Mucosa of descending colon (tissue), 3 donors: ENCODE results near the gene KATNIP. TPM values are rescaled to one million over a fixed set of nuclear protein-coding genes. Genes with fewer than 3 reads are reported as not detected.
A peak's percentile ranks its signal among the peaks of the same experiment; 100 is the strongest.

Experiments used
- ATAC-seq: fragments of 200-7000 bp; cut with Tn5 transposase; one replicate; pipeline ENCODE4 v1.9.1; 2020; ENCODE audit warnings: mild to moderate bottlenecking, moderate library complexity
- DNase-seq, 3 donors: peaks; one replicate each; pipeline ENCODE4 v3.0.0-alpha.2; 2020
- H3K36me3 ChIP-seq: fragments of 200-600 bp; one replicate; pipeline ENCODE4 v1.8.0; 2021; ENCODE audit warnings: low read depth, mild to moderate bottlenecking
- H3K4me1 ChIP-seq: fragments of 200-600 bp; one replicate; pipeline ENCODE4 v1.8.0; 2021; ENCODE audit warnings: low read depth, mild to moderate bottlenecking
- H3K4me3 ChIP-seq: fragments of 200-600 bp; one replicate; pipeline ENCODE4 v1.8.0; 2021; ENCODE audit warnings: mild to moderate bottlenecking
- H3K9me3 ChIP-seq: fragments of 200-600 bp; one replicate; pipeline ENCODE4 v1.8.0; 2021; ENCODE audit warnings: mild to moderate bottlenecking
- intact Hi-C, 2 donors: fragments of 100-400 bp; cut with DNase I in 1 of 2; cut with micrococcal nuclease in 1 of 2; formaldehyde crosslinking; loops; one replicate each; pipeline versions ENCODE4 v1.11.0 to v1.11.1; 2022; cut with DNase I, micrococcal nuclease
- total RNA-seq, 3 donors: library from RNA; stranded (reverse); fragmentation: NEBNext Ultra II Directional in 2 of 3; extraction: Animal tissue kit (Norgen Biotek cat#: 25700) in 2 of 3; gene quantifications; one replicate each; pipeline versions ENCODE4 v1.2.1 to v1.2.4, GENCODE V29; 2021 to 2023
- TF ChIP-seq, protein P1 (sequence below): fragments of 200-600 bp; IDR thresholded peaks from one replicate; pipeline ENCODE4 v1.8.0; 2022; ENCODE audit warnings: antibody characterized with exemption, mild to moderate bottlenecking
- donor health status: DM: no; HTN: no; CAD: no; lungs with moderate emphysema.
- donor health status: DM: no; HTN: no; CAD: no.
- donor health status: DM: no; HTN: yes; CAD: no.

Gene KATNIP
- total RNA-seq, 3 donors from 2014 or later = 32.8 to 48.6 (median 33.9) TPM

DNA sequence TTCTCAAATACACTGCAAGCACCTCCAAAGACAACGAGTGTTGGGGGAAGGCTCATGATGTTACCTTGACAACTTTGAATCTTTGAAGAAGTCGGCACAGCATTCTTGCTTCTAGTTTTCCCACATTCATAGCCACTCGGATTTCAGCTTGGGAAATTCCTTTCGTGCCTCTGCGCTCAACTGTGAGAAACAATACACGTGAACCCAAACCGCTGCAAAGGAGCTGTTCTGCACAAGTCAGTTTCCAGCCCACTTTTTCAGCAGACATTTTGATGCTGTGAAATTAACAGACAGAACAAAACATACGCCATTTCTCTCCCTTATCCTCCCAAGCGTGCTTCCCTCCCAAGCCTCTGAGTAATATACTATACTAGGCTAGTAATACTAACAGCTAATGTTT lies 41.5 kb upstream of the KATNIP start:
- H3K4me1 ChIP-seq = no peaks in the 10 kb centered on the region

DNA sequence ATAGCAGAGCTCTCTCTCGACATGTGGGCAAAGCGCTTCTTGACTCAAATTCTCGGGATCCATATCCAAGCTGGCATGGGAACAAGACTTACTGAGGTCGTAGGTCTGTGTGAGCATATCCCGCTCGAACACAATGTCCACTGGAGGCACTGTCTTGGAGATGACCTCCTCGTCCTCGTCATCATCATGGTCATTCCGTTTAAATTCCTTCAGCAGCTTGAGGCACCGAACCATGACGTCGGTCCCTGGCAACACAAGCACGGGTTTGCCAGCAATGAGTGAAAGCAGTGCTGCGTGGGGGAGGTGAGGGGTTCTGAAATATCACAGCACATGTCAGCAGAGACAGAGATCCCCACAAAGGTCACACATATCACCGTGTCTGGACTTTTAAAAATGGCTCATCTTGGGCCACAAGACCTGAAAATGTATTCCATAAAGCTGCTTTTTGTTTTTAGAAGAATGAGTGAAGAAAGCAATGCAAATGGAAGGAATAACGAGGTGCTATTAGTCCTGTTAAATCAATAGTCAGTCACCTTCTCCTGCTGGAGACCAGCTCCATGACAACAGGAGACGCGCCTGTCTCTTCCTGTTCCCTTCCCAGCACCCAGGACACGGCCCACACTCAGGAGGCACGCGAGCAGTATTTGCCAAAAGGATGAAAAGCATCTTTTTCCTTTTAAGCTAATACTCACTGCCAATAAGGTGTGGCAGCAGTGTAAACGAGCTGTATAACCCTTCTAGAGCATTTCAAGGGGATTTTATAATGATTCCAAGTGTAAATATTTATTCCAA lies 38.1 kb upstream of the KATNIP start:
- Histone ChIP-seq H3K4me1 (no peaks in the 10 kb centered on the region), H3K4me3 (no peak overlapping the region), H3K9me3 (no peaks in the 10 kb centered on the region), H3K36me3 (peaks cover 13% of the 10 kb centered on the region)
- no peak for DNase-seq
- ATAC-seq = no peak
- intact Hi-C loops = no loop called here
- TF ChIP-seq, protein P1, sequence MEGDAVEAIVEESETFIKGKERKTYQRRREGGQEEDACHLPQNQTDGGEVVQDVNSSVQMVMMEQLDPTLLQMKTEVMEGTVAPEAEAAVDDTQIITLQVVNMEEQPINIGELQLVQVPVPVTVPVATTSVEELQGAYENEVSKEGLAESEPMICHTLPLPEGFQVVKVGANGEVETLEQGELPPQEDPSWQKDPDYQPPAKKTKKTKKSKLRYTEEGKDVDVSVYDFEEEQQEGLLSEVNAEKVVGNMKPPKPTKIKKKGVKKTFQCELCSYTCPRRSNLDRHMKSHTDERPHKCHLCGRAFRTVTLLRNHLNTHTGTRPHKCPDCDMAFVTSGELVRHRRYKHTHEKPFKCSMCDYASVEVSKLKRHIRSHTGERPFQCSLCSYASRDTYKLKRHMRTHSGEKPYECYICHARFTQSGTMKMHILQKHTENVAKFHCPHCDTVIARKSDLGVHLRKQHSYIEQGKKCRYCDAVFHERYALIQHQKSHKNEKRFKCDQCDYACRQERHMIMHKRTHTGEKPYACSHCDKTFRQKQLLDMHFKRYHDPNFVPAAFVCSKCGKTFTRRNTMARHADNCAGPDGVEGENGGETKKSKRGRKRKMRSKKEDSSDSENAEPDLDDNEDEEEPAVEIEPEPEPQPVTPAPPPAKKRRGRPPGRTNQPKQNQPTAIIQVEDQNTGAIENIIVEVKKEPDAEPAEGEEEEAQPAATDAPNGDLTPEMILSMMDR = no peak

More for the DNA sequence above, 41.5 kb upstream of the KATNIP start:
- DNase-seq = no peak
- peaks cover 40% of the 10 kb centered on the region for H3K36me3 ChIP-seq
- H3K4me3 ChIP-seq = no peak overlapping the region
- TF ChIP-seq, protein P1 = no peak
- H3K9me3 ChIP-seq = no peaks in the 10 kb centered on the region
- ATAC-seq = no peak
- intact Hi-C loops = no loop called here

DNA sequence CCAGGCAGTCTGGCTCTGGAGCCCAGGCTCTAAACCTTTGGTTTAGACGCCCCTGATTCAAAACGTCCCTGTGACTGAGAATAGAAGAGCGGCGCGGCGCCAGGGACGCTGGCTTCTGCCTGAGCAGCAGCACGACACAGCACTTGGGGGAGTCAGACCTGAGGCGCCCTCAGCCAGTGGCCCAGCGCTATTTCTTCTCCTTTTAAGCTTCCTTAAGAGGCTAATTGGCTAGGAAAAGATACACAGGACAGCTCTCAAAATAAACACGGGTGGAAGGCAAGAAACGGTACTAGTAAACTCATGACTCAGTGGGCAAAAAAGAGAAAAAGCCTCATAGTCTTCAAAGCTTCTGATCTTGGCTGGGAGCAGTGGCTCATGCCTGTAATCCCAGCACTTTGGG lies 35.1 kb upstream of the KATNIP start:
- Histone ChIP-seq H3K9me3 (no peaks in the 10 kb centered on the region), H3K36me3 (peaks cover 4% of the 10 kb centered on the region), H3K4me1 (no peaks in the 10 kb centered on the region), H3K4me3 (no peak overlapping the region)
- TF ChIP-seq, protein P1 = no peak
- intact Hi-C loops = no loop called here
- peak in 2 of 3 donors; percentile 29 for DNase-seq
- ATAC-seq = peak; percentile 24

DNA sequence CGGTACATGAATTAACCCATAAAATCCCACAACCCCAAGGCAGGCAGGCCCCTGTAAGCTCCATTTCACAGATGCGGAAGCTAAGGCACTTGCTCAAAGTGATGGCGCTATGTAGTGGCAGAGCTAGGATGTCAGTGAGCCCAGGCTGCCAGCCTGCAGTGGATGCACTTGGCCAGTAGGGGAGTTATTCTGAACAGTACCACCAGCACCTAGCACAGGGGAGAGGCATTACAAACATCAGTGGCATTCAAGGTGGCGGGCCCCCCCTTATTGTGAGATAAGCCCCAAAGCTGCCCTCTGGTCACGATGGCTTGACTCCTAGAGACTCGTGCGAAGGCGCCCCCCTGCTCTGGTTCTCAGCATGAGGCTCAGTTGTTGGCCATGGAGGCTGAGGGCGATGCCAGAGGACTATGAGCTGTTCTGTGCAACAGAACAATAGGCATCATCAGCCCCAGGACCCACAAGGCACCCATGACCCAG lies 34.0 kb upstream of the KATNIP start:
- Histone ChIP-seq H3K4me1 (no peaks in the 10 kb centered on the region), H3K9me3 (no peaks in the 10 kb centered on the region), H3K36me3 (no peaks in the 10 kb centered on the region), H3K4me3 (no peak overlapping the region)
- intact Hi-C loops = no loop called here
- ATAC-seq (peak; percentile 67), DNase-seq (peak in 1 of 3 donors; percentile 23)
- TF ChIP-seq, protein P1 = no peak

DNA sequence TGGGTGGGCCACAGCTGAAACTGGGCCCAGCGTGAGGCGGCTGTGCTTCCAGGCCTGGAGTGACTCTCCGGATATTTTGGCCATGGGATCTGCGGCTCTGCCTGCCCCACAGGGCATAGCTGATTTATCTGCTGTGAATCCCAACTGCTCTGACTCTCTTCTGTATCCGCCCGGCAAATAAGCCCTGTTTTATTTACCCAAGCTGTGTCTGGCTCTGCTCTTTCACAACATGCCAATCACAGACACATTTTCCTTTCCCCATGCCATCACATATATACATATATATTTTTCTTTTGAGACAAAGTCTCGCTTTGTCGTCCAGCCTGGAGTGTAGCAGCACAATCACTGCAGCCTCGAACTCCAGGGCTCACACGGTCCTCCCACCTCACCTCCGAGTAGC lies 33.6 kb upstream of the KATNIP start:
- no peak for ATAC-seq
- no peaks in the 10 kb centered on the region for H3K4me1 ChIP-seq
- H3K36me3 ChIP-seq = no peaks in the 10 kb centered on the region
- intact Hi-C loops = no loop called here
- DNase-seq = no peak
- TF ChIP-seq, protein P1 = no peak
- H3K4me3 ChIP-seq = no peak overlapping the region
- no peaks in the 10 kb centered on the region for H3K9me3 ChIP-seq
